GM19455 (cell line): ENCODE results near the gene DOK7.
"Not testable (repeated sequence)": the region's sequence is repeated elsewhere in the genome, so short reads cannot be mapped to it uniquely, and the experiment has no call there.

Experiments
- ATAC-seq: cut with Tn5 transposase; IDR thresholded peaks from one replicate; pipeline ENCODE4 v1.9.1; 2021; ENCODE audit not compliant: unreplicated experiment

DOK7 gene

GRCh38 chr4:3530663-3531254 is 67.7 kb downstream of the DOK7 start:
- no peak for ATAC-seq

GRCh38 chr4:3531318-3531878 is 68.3 kb downstream of the DOK7 start:
- no peak for ATAC-seq

DNA sequence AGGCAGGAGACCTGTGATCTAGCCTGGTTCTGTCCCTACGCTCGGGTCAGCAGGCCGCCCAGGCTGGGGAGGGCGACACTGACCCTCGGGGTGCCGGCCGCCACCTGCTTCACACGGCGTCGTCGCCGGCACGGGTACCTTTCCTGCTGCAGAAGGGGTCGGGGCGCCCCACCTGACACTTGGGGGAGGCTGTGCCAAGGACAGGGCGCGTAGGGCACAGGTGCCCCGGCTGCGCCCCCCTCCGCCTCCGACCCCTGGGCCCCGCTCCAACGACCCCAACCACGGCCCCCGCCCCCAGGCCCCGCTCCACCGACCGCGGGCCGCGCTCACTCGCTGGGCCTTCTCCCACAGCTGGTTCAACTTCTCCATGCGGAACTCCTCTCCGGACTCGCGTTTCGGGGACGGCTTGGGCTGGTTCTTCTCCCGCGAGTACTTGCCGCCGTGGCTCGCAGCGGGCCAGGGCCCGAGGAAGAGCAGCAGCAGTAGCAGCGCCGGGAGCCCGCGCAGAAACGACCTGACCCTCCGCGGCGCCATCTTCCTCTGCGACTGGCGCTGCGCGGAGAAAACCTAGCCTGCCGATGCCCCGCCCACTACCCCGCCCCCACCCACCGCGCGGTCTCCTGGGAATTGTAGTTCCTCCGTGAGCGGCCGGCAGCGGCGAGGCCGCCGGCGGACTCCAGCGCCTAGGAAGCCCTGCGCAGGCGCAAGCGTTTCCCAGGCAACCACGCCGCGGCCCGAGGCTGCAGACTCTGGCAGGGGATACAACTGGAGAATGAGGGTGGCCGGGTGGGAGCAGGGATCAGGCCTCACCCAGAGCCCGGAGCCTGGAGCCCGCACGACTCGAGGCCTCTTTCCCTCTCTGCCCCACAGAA is 69.0 kb downstream of the DOK7 start, which contains the start of gene LRPAP1:
Gene LRPAP1, minus strand, starts transcription at position 544 of the 872 bp plus-strand sequence. Its CDS starts 10 bp downstream, at position 534.
- peak; percentile 76 for ATAC-seq

DNA sequence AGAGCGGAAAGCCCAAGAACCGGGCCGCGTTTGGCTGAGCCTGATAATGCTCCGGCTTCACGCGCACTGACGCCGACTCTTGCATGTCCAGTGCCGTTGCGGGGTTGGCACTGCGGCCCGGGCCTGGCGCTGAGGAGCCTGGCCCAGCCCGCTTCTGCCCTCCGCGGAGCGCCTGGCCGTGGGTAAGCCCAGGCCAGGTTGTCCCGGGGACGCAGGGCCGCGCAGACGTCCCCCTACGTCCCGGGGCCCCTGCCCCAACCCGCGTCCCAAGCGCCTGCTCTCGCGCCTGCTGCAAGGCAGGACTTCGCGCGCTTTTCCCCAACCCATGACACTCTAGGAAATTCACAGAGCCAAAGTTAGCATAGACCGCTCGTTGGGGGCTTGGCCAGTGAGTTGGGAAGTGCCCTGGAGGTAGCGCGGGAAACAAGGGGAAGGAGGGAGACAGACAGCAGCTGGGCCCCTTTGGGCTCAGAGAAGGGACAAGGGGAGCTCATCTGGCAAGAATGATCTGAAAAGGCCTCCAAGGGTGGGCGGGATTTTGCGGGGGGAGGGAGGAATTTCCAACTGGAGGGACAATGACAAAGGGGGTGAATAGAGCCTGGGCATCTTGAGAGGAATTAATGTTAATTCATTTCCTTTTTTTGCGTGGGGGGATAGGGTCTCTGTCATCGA is 69.8 kb downstream of the DOK7 start:
- peak; percentile 10 for ATAC-seq

GRCh38 chr4:3533423-3533820 is 70.3 kb downstream of the DOK7 start:
- ATAC-seq = no peak

- ATAC-seq = not testable (repeated sequence)
Measured at GRCh38 chr4:3535812-3536211, 72.7 kb downstream of the DOK7 start.

GRCh38 chr4:3538906-3539305 is 75.8 kb downstream of the DOK7 start:
- ATAC-seq = not testable (repeated sequence)

GRCh38 chr4:3543415-3543814 is 80.3 kb downstream of the DOK7 start:
- ATAC-seq = not testable (repeated sequence)
